GM10248 (cell line): ENCODE measurements around the gene MEA1.

Experiments used
- CTCF ChIA-PET: fragments of 300-600 bp; sonication (Branson Sonifier 250); formaldehyde crosslinking; extraction: SDS; loops from one replicate; lab custom pipeline; 2021; ENCODE audit warnings: antibody characterized with exemption; lab: Yijun Ruan, JAX
- POLR2A ChIA-PET: fragments of 350-650 bp; sonication (Branson Sonifier 250); formaldehyde crosslinking; extraction: SDS; loops from one replicate; lab custom pipeline; 2020; ENCODE audit warnings: antibody characterized with exemption; lab: Yijun Ruan, JAX
- DNase-seq: peaks from one replicate; pipeline ENCODE4 v3.0.0; 2012; ENCODE audit errors: extremely low spot score
- CTCF ChIP-seq: IDR thresholded peaks from 2 replicates; pipeline ENCODE4 v1.5.1; 2012; ENCODE audit warnings: mild to moderate bottlenecking, low read depth; ENCODE audit errors: extremely low read depth, missing control alignments, control extremely low read depth

Gene MEA1

DNA sequence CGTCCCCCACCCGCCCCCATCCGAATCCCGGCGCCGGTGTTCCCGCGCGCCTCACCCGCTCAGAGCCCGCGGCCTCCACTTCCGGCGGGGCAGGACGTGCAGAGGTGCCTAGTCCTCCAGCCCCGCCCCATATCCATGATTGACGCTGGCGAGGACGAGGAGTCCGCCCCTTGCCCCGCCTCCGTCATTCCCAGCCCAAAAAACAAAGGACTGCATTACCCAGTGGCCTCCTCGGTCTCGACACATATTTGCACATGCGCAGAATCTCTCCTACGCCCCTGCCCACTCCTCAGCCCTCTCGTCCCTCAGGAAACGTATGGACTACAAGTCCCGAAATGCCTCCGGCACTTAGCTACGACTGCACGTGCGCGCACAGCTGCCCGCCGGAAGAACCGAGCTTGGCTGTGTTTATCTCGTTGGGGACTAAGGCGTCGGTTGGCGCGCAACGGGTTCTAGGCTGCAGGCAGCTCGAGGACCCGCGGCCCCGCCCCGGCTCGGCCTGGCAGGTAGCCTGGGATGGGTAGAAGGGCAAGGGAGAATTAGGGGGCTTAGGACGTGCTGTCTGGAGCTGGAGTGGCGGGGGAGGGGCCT, at the start of gene MEA1, which contains the start of gene KLHDC3:
Gene MEA1 (minus strand): TSS at position 104 of the 591 bp plus-strand sequence. CDS start 133 bp downstream, outside the sequence.
Gene KLHDC3 (plus strand): TSS at position 407 of the 591 bp plus-strand sequence. CDS start 2,944 bp downstream, outside the sequence.
- peak; percentile 100 for DNase-seq
- POLR2A ChIA-PET, result interaction anchor here (0.8 to 1.4 kb wide), 3 partner anchors 20 to 35 kb away, joined by 3 to 10 read pairs (median 5); partner anchors contain the start of gene PEX6
- TF ChIP-seq CTCF, result no peak
- CTCF ChIA-PET, result interaction anchor here (0.8 to 2.1 kb wide), 6 partner anchors 10 to 133 kb away, joined by 3 to 15 read pairs (median 5); partner anchors contain the start of gene PPP2R5D

- ChIA-PET CTCF (interaction anchor here (0.8 to 1.5 kb wide), 4 partner anchors 10 to 172 kb away, joined by 3 to 4 read pairs (median 3); partner anchors contain the start of gene KLHDC3), POLR2A (no interaction called here)
- DNase-seq, result no peak
- no peak for TF ChIP-seq CTCF
Observed at GRCh38 chr6:43062818-43063217, 49.1 kb upstream of the MEA1 start.

GRCh38 chr6:43061861-43062260, 48.1 kb upstream of the MEA1 start:
- DNase-seq, result no peak
- CTCF ChIA-PET, result interaction anchor here (1.8 kb wide), 2 partner anchors 7 to 55 kb away, joined by 5 read pairs; no protein-coding TSS in a partner anchor
- no peak for TF ChIP-seq CTCF
- POLR2A ChIA-PET, result no interaction called here

DNA sequence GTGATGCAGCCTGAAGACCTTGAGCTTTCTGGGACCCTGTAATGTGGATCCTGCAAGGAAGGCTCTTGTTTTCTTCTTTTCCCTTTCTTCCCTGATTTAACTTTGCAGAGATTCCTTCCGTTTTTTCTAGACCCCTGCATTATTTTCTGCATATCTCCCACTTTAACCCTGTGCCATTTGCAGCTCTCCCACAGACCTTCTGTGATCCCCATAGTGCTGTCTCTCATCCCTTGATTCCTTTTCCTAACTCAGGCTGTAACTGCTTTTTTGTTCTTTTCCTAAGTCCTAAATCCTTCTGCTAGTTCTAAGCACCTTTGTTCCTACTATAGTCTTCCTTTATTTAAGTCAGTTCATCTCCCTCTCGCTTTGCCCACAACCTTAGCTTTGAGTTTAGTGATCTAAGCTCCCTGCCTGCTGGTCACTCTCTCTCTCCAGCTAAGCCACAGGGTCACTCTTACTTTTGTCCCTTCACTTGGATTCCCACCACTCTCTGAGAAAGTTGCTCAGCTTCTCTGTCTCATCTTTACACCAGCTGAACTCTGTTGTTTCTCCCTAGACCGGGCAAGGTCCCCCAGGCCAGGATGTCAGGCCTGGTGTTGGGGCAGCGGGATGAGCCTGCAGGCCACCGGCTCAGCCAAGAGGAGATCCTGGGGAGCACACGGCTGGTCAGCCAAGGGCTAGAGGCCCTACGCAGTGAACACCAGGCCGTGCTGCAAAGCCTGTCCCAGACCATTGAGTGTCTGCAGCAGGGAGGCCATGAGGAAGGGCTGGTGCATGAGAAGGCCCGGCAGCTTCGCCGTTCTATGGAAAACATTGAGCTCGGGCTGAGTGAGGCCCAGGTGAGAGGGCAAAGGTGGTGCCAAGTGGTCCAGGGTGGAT, 47.2 kb upstream of the MEA1 start:
- no peak for TF ChIP-seq CTCF
- ChIA-PET CTCF (interaction anchor here (0.9 to 1.8 kb wide), 4 partner anchors 8 to 83 kb away, joined by 3 to 5 read pairs (median 4); no protein-coding TSS in a partner anchor), POLR2A (no interaction called here)
- DNase-seq, result no peak

DNA sequence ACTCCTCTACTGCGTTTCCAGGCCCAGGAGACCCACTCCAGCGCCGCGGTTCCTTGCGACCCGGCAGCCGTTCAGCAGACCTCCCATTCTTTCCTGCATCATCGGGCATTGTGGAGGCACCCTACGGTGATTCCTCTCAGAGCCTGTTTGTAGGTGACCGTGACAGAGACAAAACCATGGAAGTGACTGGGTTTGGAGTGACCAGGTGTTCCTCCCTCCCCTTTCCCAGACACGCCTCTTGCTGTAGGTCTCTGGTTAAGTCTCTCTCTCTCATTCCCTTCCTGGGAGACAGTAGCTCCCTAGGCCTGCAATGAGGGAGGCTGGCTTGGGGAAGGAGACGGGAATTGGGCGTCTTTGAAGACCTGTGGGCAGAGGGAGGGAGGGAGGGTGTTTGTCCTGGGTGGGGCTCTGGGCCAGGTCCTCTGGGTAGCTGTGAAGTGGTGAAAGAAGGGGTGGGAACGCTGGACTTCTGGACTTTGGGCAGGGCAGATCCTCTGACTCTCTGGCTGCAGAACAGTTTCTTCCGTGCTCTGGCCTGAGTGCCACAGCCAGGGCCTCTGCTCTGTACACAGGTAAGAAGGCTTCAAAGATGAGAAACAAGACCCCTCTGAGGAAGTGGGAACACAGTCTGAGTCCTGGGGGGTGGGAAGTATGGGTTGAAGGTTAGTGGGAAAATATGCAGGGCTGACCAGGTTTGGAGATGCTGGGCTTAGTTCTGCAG, 46.4 kb upstream of the MEA1 start:
- CTCF ChIA-PET, result interaction anchor here (0.9 to 1.8 kb wide), 4 partner anchors 9 to 83 kb away, joined by 3 to 5 read pairs (median 4); no protein-coding TSS in a partner anchor
- TF ChIP-seq CTCF, result no peak
- no peak for DNase-seq
- POLR2A ChIA-PET, result interaction anchor here (1.1 kb wide), 1 partner anchor 11 kb away, joined by 5 read pairs; no protein-coding TSS in a partner anchor
